Loucy (cell line): Measurements from ENCODE around the gene DTL.

ENCODE experiments used
- H2AFZ ChIP-seq: fragments of 200-600 bp; sonication (generic); 2 replicates; pipeline ENCODE4 v1.6.0; 2016; ENCODE audit warnings: antibody characterized with exemption, mild to moderate bottlenecking, low read length, moderate library complexity
- H3F3A ChIP-seq: fragments of 200-600 bp; 2 replicates; pipeline ENCODE4 v1.6.0; 2016; ENCODE audit warnings: antibody characterized with exemption, low read depth, mild to moderate bottlenecking
- H3K27me3 ChIP-seq: fragments of 200-600 bp; sonication (generic); 2 replicates; pipeline ENCODE4 v1.6.1; 2014; ENCODE audit warnings: low read length, mild to moderate bottlenecking; ENCODE audit not compliant: insufficient read depth, poor library complexity, severe bottlenecking
- H3K36me3 ChIP-seq: fragments of 200-600 bp; sonication (generic); 2 replicates; pipeline ENCODE4 v1.6.1; 2016; ENCODE audit warnings: low read length; ENCODE audit not compliant: insufficient read depth
- H3K4me1 ChIP-seq: fragments of 200-600 bp; sonication (generic); 2 replicates; pipeline ENCODE4 v1.5.1; 2014; ENCODE audit warnings: low read length, mild to moderate bottlenecking; ENCODE audit not compliant: insufficient read depth, poor library complexity, severe bottlenecking
- H3K4me2 ChIP-seq: fragments of 200-600 bp; sonication (generic); 2 replicates; pipeline ENCODE4 v1.6.0; 2014; ENCODE audit warnings: antibody characterized with exemption, low read length, low read depth, mild to moderate bottlenecking; ENCODE audit not compliant: poor library complexity, severe bottlenecking
- H3K4me3 ChIP-seq: fragments of 200-600 bp; sonication (generic); 2 replicates; pipeline ENCODE4 v1.5.1; 2014; ENCODE audit warnings: low read length, mild to moderate bottlenecking, mixed read lengths; ENCODE audit not compliant: poor library complexity, severe bottlenecking
- H3K79me2 ChIP-seq: fragments of 200-600 bp; sonication (generic); 2 replicates; pipeline ENCODE4 v1.6.1; 2014; ENCODE audit warnings: low read length; ENCODE audit not compliant: insufficient read depth
- H3K9ac ChIP-seq: fragments of 200-600 bp; sonication (generic); 2 replicates; pipeline ENCODE4 v1.6.0; 2014; ENCODE audit warnings: mild to moderate bottlenecking, low read depth, low read length, moderate library complexity; ENCODE audit not compliant: poor library complexity, severe bottlenecking
- H3K9me2 ChIP-seq: fragments of 200-600 bp; sonication (generic); replicated peaks from 2 replicates; pipeline ENCODE4 v1.6.1; 2016; ENCODE audit warnings: low read depth, low read length, mixed read lengths
- H3K9me3 ChIP-seq: fragments of 200-600 bp; sonication (generic); 2 replicates; pipeline ENCODE4 v1.6.1; 2014; ENCODE audit warnings: mild to moderate bottlenecking, antibody characterized with exemption, low read length, low read depth; ENCODE audit not compliant: insufficient read depth
- H4K20me1 ChIP-seq: fragments of 200-600 bp; sonication (generic); 2 replicates; pipeline ENCODE4 v1.6.0; 2014; ENCODE audit warnings: antibody characterized with exemption, low read length, mild to moderate bottlenecking; ENCODE audit not compliant: insufficient read depth, poor library complexity, severe bottlenecking
- CTCF ChIP-seq: fragments of 200-600 bp; sonication (generic); conservative IDR thresholded peaks from 2 replicates; pipeline ENCODE4 v1.5.1; 2014; ENCODE audit warnings: mild to moderate bottlenecking, antibody characterized with exemption, low read length
- EZH2phosphoT487 ChIP-seq: fragments of 200-600 bp; IDR thresholded peaks from 2 replicates; pipeline ENCODE4 v1.6.1; 2018; ENCODE audit warnings: antibody characterized with exemption, mild to moderate bottlenecking, moderate library complexity, borderline replicate concordance

The DTL gene

GRCh38 chr1:212077028-212077427, 41.5 kb downstream of the DTL start:
- no peak overlapping the region for H3K4me2 ChIP-seq
- peaks cover 89% of the 10 kb centered on the region for H3K36me3 ChIP-seq
- H3K79me2 ChIP-seq, result no peaks in the 10 kb centered on the region
- H2AFZ ChIP-seq, result no peak overlapping the region
- H3K9me2 ChIP-seq, result no peaks in the 10 kb centered on the region
- no peak overlapping the region for H3K9ac ChIP-seq
- no peaks in the 10 kb centered on the region for H3K9me3 ChIP-seq
- H3K4me3 ChIP-seq, result no peak overlapping the region
- H4K20me1 ChIP-seq, result no peaks in the 10 kb centered on the region
- H3K4me1 ChIP-seq, result no peaks in the 10 kb centered on the region
- no peaks in the 10 kb centered on the region for H3K27me3 ChIP-seq
- no peaks in the 10 kb centered on the region for H3F3A ChIP-seq
- TF ChIP-seq CTCF (no peak), EZH2phosphoT487 (no peak)

GRCh38 chr1:212078826-212079225, 43.3 kb downstream of the DTL start:
- H4K20me1 ChIP-seq, result no peaks in the 10 kb centered on the region
- no peak overlapping the region for H3K4me3 ChIP-seq
- H3K79me2 ChIP-seq, result no peaks in the 10 kb centered on the region
- H2AFZ ChIP-seq, result no peak overlapping the region
- no peaks in the 10 kb centered on the region for H3F3A ChIP-seq
- no peaks in the 10 kb centered on the region for H3K9me2 ChIP-seq
- H3K4me1 ChIP-seq, result no peaks in the 10 kb centered on the region
- no peak overlapping the region for H3K9ac ChIP-seq
- peaks cover 93% of the 10 kb centered on the region for H3K36me3 ChIP-seq
- no peak overlapping the region for H3K4me2 ChIP-seq
- TF ChIP-seq CTCF (no peak), EZH2phosphoT487 (no peak)
- no peaks in the 10 kb centered on the region for H3K9me3 ChIP-seq
- no peaks in the 10 kb centered on the region for H3K27me3 ChIP-seq

- Histone ChIP-seq H4K20me1 (no peaks in the 10 kb centered on the region), H3K4me1 (peaks cover 3% of the 10 kb centered on the region), H3F3A (no peaks in the 10 kb centered on the region), H3K79me2 (peaks cover 13% of the 10 kb centered on the region), H3K4me2 (no peak overlapping the region), H3K9ac (no peak overlapping the region), H3K27me3 (no peaks in the 10 kb centered on the region), H3K9me2 (no peaks in the 10 kb centered on the region), H3K4me3 (no peak overlapping the region), H3K36me3 (peaks cover 94% of the 10 kb centered on the region), H2AFZ (no peak overlapping the region), H3K9me3 (no peaks in the 10 kb centered on the region)
- no peak for TF ChIP-seq EZH2phosphoT487
- TF ChIP-seq CTCF, result no peak
Observed at GRCh38 chr1:212082765-212083406, 47.3 kb downstream of the DTL start.
